ENCODE data around the gene JARID2.

JARID2 gene

DNA sequence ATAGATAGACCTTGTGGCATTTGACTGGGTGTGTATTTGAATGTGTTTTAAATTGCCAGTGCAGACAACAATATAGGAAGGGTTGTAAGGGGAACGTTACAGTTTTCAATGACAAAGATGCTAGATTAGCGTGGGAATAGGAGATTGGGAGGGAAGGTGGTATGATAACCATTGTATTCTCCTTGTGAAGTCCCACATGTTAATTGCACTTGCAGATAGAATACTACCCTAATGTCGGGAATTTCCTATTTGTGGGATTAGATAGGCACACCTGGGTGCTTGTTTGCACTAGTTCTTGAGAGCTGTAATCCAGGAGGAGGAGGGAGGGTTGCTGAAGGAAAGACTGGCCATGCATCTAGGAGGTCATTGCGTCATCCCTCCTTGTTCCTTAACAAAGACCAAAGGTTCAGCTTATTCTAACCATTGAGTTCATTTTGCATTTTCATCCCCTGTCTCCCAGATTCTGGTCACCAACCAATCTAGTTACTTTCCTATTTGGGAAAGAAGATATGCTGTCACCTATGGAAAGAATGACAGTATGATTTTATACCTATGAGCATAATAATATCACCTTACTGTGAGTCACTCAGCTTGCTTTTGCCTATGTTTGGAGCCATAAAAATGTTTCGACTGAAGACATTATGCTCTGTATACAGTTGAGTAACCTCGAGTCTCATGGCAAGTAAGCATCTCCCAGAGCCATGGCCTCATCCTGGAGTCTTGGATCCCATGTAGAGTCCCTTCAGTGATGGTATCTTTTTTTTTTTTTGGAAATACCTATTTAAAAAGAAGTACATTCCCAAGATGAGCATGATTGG is 215.5 kb downstream of the JARID2 start:
- DNase-seq (ENCODE audit: low read depth in 3 of 3): no peak

DNA sequence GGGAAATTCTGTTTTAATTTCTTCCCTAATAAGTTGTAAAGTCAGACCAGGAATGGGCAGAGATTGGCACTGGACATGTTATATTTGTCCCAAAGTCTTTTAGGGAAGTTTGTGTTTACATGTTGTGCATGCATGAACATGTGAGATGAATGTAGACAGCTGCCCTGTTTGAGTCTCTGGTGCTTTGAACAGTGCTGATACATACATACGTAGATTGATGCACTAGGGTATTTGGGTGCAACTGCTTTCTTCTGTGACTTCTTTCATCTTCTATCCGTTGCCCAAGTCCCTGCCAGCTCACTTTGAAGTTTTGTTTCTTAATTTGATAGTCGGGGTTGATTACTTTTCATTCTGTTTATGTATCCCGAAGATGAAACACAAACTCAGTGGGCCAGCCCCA is 216.4 kb downstream of the JARID2 start:
- no peak for DNase-seq (ENCODE audit: low read depth in 3 of 3)

DNA sequence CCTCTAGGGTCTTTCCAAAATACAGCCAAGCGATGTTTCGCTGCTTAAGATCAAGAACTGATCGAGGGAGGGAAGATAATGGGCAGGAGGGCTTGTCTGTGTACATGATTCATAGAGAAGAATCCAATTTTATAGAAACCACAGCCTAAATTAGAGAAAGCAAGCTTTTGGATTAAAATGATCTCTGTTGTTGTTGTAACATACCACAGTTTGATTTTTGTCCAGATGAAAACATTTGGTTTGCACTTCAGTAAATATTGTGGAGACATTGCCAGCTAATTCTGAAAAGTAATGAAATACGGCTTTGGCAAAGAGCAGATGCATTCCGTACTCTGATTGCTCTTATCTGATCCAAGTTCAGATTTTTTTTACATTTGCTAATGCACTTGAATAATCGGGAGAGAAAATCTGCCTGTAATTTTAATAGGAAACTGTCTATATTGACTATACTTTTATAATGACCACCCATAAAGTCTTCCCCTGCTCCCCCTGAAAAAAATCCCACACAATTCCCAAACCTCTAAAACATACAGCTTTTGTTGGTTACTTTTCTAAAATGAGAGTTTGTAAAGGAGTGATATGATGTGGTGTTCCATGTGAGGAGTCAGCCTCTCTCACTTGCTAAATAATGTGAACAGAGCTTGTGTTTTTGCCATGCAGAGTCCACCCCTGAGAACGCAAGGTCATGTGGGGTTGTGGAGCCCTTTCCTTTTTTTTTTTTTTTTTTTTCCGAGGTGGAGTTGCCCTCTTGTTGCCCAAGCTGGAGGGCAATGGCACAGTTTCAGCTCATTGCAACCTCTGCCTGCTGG is 217.1 kb downstream of the JARID2 start:
- no peak for DNase-seq (ENCODE audit: low read depth in 3 of 3)

DNA sequence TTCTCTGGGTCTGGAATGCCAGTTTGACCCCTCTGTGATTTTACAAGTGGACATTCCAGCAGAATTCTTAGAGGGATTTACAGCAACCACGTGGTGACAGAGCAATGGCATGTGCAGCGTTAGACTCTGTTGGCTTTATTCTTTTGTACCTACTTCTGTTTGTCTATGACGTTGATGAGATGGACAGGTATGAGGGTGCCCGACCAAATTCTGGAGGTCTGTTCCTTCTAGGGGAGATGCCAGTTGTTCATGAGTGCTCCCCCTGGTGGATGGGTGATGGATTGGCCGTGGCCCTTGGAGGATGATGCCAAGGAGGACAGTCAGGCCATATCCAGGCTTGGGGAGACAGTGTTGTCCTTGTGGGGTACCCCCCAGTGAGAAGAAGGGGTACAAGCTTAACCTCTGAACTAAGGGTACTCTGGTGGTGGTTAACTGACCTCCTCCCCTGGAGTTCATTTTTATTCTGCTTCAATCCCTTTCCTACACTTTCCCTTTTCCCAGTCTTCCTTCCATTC is 218.4 kb downstream of the JARID2 start:
- DNase-seq (ENCODE audit: low read depth in 3 of 3): peak; percentile 20 to 46 (median 41)

GRCh38 chr6:15465212-15465611 is 219.3 kb downstream of the JARID2 start:
- DNase-seq (ENCODE audit: low read depth in 3 of 3): no peak

- DNase-seq (ENCODE audit: low read depth in 3 of 3): no peak
These were observed 224.9 kb downstream of the JARID2 start for GRCh38 chr6:15470746-15471145.

DNA sequence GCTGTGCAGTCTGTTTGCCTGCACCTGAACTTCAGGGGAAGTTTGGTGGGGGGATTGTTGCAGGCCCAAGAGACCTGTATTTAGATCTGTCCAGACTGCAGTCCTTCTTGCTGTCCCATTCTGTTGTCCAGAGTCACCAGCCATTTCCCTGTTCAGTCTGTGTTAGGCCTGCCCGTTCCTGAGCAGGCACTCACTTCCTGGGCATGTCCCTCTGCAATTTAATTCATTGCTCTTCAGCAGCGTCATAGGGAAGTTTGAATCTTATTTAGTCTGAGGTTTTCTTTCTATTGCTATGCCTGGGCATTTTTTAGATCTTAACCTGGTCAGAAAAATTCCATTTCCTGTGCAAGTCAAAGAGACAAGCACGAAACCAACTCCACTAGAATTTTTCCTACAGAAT is 226.8 kb downstream of the JARID2 start:
- DNase-seq (ENCODE audit: low read depth in 3 of 3): no peak

DNA sequence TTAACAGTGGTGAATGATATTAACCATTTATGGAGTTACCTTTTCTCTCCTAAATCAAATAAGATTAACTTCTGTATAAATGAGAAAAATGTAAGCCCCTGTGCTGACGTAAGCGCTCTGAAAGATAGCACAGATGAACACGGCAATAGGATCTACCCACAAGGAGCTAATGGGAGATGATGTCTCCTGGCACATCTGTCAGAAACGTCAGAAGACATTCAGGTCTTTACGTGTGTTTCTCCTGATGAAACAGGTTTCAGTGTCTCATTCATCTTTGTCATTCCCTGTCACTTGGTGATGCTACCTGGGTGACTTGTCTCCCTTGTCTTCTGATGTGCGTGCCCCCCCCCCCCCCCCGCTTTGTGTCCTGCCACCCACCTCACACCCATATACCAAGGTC is 227.3 kb downstream of the JARID2 start:
- DNase-seq (ENCODE audit: low read depth in 3 of 3): no peak

DNA sequence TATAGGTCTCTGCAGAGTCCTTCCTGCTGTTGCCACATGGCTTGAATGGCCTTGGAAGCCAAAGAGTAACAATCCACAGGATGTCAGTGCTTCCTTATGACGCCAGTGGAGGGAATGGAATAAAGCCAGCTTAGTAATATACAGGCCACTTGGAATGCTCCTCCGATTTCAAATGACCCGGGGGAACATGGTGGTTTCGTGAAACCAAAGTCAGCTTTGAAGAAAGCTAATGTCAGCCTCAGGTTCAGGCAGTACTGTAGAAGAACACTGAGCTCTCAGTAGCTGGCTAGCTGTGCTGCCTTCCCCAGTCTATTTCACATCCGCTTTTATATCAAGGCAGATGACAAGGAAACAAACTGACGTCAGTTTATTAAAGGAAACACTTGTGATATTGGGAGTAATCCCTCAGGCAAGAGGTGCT is 227.9 kb downstream of the JARID2 start:
- DNase-seq (ENCODE audit: low read depth in 3 of 3): no peak

- no peak for DNase-seq (ENCODE audit: low read depth in 3 of 3)
These were observed 228.3 kb downstream of the JARID2 start for GRCh38 chr6:15474196-15474595.

DNA sequence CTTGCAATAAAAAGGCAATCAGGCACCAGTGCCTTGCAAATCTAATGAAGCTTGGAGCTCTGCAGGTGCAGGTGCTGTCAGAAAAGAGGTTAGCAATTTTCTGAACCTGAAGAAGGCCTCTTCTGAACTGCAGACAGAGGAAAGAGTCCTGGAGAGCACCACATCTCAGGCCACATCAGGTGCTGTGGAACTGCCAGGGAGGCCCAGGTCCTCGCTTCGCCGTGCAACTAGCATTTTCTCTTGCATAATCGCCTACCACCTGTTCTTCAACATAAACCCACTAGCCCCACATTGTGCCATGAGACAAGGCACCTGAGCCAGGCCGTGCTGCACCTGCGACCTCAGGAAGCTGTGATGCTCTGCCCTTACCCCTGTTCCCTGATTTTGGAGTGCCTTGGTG is 229.4 kb downstream of the JARID2 start:
- no peak for DNase-seq (ENCODE audit: low read depth in 3 of 3)

DNA sequence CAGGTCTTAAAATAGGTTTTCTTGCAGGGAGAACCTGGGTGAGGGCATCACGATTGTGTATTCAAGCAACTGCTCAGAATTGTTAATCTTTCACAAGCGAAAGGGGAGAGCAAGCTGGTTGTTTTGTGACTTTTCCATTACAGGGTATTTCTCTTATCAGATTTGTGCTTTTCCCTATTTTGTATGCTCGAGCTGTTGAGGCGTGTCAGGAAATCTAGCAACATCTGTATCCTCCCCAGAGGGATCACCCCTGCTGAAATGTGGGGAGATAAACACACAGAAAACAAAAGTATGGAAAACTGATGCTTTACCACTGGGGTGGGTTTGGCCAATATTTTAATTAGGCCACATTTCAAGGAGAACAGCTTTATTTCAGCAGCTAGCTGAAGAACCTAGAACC is 230.0 kb downstream of the JARID2 start:
- DNase-seq (ENCODE audit: low read depth in 3 of 3): no peak

DNA sequence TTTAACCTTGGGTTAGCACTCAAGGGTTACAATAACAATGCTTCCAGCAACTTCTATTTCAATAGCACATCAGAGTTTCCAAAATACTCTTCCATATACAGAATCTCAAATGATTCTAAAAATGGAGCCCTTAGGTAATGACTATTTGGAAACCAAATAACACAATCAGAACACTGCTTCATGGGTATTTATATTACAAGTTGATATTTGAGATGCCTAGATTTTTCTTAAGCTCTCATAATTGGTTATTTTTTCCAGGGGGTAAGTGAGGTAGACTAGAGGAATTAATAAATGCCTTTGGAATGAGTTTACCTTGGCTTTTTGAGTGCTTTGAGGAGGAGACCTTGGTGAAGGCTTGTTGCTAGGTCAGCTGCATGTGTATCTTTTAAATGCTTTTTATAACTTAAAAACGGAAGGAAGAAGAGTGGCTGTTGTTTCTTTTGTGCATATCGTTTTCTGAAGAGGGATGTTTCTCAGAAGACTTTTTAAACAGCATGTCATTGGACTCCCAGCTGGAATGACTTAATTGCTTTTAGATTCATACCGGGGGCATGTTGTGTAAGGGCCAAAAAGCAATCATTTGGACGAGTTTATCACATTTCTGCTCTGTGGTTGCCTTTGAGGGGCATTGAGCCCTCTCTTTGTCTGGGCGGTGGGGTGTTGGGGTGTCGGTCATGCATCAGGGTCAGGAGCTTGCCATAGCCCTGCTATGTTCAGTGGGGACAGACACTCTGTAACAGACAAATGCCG is 230.9 kb downstream of the JARID2 start:
- no peak for DNase-seq (ENCODE audit: low read depth in 3 of 3)

GRCh38 chr6:15477746-15478145 is 231.9 kb downstream of the JARID2 start:
- DNase-seq (ENCODE audit: low read depth in 3 of 3): no peak

DNA sequence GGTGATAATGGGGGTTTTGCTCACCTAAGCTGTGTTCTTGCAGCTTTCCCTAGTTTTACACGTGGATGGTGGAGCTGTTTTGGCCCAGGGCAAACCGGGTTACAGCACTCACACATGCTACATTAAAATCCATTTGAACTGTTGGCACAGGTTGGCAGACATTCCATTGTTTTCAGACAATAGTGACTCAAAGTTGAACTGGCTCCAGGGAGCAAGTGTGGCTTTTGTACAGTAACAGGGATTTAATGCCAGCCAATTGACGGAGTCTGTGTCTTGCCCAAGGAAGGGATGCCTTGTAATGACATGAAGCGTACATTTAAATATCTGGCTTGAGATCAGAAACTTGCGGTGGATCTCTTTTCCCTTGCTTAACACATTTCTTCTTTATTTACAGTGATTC is 233.9 kb downstream of the JARID2 start:
- no peak for DNase-seq (ENCODE audit: low read depth in 3 of 3)

- DNase-seq (ENCODE audit: low read depth in 3 of 3): no peak
These were observed 234.7 kb downstream of the JARID2 start for GRCh38 chr6:15480525-15480924.

- DNase-seq (ENCODE audit: low read depth in 3 of 3): peak in 2 of 3 donors; percentile 11 to 21
These were observed 235.8 kb downstream of the JARID2 start for GRCh38 chr6:15481390-15482291.

DNA sequence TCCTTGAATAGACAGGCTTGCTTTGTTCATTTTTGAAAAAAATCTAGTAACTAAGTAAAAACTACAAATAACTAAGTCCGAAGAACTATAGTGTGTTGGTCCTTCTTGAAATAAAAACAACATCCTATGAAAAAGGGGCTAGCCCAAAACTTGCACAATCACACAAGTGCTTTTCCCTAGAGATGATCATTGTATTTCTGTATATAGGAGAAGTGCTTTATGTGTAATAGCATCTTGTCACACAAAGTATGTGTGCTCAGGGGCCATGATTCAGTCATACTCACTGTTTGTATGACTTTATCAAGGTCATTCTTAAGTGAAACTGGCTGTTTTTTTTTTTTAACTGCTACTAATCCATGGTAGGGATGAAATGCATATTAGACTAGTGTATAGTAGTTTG is 237.2 kb downstream of the JARID2 start:
- no peak for DNase-seq (ENCODE audit: low read depth in 3 of 3)

DNA sequence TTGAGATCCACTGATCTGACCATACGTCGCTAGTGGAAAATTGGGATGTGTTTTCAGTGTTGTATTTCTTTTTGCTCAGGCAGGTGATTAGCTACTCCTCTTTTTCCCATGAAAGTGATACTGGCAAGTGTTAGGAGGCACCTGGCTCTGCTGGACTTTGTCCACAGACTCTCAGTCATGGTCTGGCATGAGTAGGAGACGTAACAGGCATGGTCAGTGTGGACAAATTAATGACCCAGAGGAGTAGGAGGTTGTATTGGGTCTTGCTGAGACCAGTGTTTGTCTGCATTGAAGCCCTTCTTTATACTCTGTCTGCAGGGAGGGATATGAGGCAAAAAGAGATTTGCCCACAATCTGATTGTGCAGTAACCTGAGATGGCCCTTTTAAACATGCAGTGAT is 238.3 kb downstream of the JARID2 start:
- DNase-seq (ENCODE audit: low read depth in 3 of 3): no peak

DNA sequence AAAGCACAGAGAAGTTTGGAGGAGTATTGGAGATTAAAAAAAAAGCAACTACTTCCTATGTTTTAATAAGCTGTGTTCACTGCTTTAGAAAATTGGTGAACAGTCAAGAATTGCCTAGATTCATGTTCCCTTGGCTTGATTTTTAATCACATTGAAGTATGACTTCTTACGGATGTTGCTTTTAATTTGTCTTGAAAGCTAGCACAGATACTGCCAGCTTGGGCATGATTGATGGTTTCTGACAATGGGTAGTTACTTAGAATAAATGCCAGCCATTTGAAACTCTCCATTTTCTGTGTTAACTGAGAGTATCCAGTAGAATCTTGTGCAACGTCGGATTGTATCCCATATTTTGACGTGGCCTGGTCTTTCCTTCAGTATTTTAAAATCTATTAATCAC is 239.0 kb downstream of the JARID2 start:
- no peak for DNase-seq (ENCODE audit: low read depth in 3 of 3)

DNA sequence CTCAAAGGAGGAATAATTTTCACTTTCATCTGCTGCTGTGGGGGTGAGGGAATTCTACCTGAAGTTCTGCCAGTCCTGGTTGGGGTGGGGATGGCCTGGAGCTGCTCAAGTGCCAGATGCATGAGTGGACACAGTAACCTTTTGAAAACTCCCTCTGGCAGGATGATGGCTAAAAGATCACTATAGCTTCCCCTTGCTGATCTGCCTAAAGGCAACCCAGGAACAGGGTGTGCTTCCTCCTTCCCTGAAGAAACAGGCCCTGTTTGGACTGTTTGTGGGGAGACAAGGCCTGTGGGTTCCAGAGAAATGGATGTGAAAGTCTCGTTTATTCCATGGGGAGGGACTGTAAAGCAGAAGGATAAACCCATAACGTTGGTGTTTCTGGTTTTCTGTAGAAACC is 240.1 kb downstream of the JARID2 start:
- no peak for DNase-seq (ENCODE audit: low read depth in 3 of 3)
